Glomerular endothelial cell (primary cell): Measurements from ENCODE around the gene KRTAP5-1. TPM values are rescaled to one million over a fixed set of nuclear protein-coding genes. Genes with fewer than 3 reads are reported as not detected.

Experiments
- DNase-seq: peaks from one replicate; pipeline ENCODE4 v3.0.0-alpha.2; 2011; ENCODE audit warnings: low read depth, low spot score; ENCODE audit errors: extremely low read depth
- total RNA-seq: library from RNA; depleted of rRNA; stranded (reverse); fragments of >200 nt; gene quantifications from 2 replicates; pipeline ENCODE4 v1.2.3, GENCODE V29; 2015

The KRTAP5-1 gene
- total RNA-seq, 1 donor from 2014 or later = not detected

DNA sequence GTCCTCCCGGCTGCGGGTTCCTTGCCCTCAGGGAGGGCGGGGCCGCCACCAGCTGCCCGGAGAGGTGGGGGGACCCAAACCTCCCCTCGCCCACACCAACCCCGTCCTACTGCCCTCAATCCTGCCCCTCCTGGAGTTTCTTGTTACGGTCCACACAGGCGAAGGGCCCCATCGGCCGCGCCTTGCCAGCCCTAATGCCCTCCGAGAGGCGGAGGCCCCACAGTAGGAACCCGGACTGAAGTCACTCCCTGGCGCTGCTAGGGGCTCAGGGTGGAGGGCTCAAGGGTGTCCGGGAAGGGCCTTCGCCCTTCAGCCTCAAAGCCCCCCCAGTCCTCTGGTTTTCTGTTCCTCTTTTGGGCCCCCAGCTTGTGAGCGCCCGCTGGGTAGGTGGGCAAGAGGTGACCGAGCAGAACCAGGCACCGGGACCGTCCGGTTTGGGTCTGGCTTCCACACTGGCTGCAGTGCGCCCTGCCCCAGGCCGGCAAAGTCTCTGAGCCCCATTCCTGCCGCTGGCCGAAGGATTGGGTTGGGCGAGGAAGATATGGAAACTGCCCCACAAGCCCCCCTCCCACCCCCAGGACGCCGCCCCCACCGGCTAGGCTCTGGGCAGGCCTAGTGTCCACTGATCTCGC lies 37.5 kb downstream of the KRTAP5-1 start:
- DNase-seq = no peak

DNA sequence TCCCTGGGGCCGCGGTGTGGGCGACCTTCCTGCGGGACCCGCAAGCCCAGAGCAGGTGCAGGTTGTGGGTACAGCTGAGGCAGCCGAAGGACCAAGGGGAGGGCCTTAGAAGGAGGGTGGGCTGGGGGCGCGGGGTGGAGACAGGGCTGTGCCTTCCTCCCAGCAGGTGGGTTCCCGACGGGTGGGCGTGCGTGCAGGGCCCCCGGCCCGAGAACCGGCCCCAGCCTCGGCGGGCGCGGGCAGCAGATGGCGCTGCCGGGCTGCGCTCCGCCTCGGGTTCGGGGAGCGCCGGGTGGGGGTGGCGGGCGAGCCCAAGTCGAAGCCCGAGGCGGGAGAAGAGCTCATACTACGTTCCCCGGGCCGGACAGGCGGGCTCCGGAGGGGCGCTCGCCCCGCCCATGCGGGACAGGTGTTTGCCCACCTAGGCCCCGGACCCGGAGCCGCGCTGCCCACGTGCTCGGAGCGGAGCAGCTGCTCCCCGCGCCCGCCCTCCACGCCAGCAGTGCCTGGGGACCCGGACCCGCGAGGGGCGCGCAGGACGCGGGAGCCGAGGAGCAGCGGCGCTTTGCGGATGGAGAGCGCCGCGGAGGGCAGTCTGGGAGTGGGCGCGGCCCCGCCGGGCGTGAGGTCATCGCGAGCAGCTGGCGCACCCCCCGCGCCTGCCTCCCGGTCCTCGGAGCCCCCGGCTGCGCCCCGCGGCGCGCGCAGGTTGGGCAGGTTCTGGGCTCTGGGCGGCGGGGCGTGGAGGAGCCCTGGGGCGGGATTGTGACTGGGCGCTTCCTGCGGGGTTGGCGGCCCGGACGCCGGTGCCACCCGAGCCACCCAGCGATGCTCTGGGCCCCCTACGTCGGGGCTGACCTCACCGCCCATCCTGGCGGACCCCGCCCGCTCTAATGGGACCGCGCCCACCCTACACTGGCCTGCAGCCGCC lies 38.3 kb downstream of the KRTAP5-1 start:
- DNase-seq = no peak

DNA sequence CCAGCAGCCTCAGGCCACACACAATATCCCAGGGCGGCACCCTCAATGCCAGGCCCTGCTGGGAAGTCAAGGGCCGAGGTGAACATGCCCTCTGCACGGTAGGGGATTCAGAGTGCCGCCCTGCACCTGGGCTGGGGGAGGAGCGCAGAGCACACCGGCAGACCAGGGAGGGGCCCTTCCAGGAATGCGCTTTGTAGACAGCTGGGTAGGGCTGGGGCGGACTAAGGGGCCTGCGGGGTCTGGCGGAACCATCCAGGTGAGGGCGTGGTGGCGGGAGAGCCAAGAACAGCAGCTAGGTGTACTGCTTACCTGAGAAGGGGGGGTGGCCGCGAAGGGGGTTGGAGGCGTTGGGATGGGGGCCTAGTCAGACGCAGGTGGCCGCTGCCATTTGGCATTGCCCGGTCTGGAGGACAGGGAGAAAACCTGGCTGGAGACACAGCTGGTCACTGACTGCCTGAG lies 39.0 kb downstream of the KRTAP5-1 start:
- no peak for DNase-seq

DNA sequence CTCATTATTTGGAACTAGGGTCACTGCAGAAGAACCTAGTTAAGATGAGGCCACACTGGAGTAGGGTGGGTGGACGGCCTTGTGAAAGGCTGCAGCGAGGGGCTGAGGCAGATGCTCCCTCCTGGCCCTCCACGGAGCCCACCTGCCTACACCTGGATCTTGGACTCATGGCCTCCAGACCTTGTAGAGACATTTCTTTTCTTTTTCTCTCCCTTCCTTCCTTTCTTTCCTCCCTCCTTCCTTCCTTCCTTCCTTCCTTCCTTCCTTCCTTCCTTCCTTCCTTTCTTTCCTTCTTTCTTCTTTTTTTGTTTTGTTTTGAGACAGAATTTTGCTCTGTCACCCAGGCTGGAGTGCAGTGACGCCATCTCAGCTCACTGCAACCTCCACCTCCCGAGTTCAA lies 39.7 kb downstream of the KRTAP5-1 start:
- DNase-seq = no peak

DNA sequence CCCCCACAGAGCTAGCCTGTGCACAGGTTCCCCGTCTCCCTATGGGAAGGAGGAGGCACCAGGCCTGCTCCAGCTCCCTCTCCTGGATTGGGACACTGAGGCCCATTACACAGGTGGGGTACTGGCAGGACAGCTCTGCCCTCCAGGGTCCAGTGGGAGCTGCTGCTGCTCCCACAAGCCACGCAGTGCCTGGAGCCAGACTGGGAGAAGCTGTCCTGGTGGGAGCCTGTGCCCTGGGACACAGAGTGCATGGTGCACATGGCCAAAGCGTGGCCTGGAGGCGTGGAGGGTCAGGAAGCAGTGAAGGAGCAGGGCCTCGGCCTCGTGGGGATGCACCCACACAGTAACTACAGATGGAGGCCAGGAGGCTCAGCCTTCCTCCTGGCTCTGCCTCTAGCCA lies 40.5 kb downstream of the KRTAP5-1 start:
- no peak for DNase-seq

DNA sequence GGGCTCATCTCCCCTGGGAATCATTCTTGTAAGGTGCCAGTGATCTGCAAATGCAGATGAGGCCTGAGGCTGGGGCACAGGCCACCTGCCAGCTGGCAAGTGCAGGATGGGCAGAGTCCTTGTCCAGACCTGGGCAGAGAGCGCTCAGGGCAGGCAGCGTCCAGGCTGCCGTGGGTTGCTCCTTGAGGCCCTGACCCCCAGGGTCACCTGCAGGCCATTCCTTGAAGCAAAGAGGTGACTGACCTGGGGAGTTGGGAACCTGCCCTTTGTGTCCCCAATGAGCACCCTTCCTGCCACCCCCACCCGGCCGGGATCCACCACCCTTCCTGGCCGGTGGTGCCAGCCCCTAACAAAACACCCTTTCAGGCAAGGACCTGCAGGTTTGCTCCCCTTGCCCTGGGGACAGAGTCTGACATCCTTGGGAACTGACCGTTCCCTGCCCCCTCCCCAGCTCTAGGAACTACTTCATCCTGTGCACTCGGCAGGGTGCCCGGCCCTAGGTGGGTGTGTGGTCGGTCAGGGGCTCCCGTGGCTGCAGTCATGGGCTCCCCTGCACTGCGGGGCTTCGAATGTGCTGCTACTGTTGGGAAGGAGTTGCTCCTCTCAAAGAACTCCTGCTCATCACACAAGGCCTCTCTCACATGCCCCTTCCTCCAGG lies 41.3 kb downstream of the KRTAP5-1 start:
- DNase-seq = no peak

DNA sequence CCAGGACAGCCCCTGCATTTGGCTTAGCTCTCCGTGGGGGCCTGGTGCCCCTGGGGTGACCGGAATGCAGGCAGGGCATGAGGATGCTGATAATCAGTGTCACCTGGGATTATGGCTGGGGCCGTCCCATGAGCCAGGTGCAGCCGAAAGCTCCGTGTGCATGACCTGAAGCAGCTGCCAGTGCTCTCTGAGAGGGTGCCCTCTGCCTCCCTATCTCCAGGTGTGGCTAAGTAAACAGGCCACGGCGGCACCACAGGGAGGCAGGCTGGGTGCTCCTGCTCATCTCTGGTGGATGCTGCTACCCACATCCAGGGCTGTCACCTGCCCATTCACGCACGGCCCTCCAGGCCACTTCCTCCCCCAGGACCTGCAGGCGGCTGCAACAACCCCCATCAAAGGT lies 42.8 kb downstream of the KRTAP5-1 start:
- no peak for DNase-seq

DNA sequence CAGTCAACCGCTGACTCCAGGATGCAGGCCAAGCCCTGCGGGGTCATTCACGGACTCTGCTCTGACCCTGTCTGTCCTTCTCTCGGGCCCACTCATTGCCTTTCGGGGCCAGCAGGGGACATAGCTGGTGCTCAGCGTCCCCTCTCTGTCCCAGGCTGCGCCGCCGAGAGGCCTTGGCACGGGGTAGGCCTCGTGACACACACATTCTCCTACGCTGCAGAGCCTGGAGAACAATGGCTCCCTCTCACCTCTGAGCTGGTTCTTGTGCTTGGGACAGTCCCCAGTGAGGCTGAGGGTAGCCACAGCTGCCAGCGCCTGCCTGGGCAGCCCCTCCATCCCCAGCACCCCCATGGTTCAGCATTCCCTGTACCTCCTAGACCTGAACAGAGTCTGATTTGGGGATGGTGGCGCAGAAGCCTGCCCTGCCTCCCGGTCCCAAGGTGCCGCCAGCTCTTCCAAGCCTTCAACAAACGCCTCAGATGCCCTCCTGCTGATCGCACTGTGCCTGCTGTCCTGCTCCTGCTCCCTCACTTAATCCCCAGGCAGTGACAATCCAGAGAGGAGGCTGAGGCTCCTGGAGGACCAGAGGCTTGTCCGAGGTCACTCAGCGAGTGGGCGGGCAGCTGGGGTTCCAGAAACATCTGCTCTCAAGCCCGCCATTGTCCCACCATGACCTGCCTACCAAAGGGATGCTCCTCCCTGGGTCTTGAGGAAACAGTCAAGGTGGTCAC lies 43.4 kb downstream of the KRTAP5-1 start:
- no peak for DNase-seq

DNA sequence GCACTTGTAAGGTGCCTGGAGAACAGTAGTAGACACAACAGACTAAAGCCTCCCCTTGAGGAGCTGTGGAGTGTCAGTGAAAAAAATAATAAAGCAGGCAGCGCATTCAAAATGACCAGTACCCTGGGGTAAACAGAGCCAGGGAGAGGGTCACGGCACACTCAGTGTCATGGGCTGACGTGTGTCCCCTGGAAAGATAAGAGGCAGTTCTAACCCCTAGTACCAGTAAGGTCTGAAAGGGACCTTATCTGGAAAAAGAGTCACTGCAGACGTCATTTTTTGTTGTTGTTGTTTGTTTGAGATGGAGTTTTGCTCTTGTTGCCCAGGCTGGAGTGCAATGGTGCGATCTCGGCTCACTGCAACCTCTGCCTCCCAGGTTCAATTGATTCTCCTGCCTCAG lies 45.0 kb downstream of the KRTAP5-1 start:
- DNase-seq = no peak

DNA sequence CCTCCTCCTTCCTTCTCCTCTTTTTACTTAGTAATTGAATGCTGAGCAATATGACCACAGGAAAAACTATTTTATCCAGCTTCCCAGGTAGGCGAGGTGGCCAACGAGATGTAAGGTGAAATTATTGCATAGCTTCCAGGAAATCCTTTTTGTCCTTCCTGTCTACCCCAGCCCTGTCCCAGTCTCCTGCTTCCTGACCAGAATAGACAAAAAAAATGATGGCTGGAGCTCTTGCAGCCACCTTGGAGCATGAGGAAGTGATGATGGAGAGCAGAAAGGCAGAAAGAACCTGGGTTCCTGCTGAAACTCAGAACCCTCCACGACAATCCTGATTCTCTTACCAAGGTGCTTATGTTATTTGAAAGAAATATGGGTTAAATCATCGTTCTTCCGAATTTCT lies 46.9 kb downstream of the KRTAP5-1 start:
- no peak for DNase-seq

DNA sequence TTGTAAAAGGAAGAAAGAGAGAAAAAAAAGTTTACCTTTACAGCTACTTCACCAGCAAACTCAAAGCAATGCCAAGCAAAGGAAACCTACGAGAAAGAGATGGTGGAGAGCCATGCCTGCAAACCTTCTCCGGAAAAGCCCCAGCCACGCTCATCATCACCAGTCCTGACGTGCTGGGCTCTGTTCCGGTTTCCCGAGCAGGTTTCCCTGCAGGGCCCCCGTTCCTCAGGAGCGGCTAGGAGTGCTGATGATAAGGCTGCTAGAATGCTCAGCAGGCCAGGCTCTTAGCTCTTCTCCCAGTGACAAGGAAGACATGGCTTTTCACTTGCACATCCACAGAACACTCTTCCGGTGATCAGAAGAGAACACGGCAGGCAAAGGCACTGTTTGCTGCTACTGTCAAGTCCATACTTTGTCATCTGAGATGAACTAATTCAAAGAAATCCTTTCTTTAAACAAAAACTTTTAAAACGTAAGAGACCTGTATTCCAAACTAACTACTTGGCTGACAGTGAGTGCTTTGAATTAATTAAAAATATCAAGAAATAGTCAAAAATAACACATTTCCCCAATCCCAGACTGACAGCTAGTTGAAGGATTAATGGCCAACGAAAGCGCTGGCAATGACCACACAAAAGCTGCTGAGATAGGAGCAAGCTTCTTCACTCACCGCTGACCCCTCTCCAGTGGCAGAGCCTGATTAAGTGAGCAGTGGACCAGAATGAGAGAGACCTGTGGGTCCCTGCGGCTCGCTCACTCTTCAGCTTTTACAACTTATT lies 48.8 kb downstream of the KRTAP5-1 start:
- no peak for DNase-seq

DNA sequence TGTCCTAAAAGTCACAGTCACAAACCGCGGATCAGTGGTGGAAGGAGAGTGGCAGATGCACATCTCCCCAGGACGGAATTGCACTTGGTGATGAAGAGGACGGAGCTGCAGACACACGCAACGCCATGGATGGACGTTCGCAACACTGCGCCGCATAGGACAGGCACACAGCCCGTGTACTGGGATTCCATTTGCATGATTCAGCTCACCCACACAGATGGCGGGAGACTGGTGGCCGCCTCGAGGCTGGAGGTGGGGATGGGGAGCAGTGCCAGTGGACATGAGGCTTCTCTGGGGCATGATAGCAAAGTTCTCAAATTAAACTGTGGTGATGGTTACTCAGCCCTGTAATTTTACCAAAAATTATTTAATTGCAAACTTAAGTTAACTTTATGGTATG lies 50.4 kb downstream of the KRTAP5-1 start:
- DNase-seq = no peak

Other genes starting within 250 kb of the KRTAP5-1 start
- gene BRSK2, start 195.3 kb downstream of the KRTAP5-1 start, total RNA-seq = 0.15 and 0.93 TPM in 2 replicates
- 34.6 and 47.1 TPM in 2 replicates for gene MOB2, start 98.5 kb downstream of the KRTAP5-1 start, total RNA-seq
- gene DUSP8, start 13.0 kb downstream of the KRTAP5-1 start, total RNA-seq = 5.9 and 8.9 TPM in 2 replicates
- gene KRTAP5-2, start 13.0 kb upstream of the KRTAP5-1 start, total RNA-seq = not detected in 2 replicates
- not detected in 2 replicates for gene KRTAP5-3, start 23.2 kb upstream of the KRTAP5-1 start, total RNA-seq
- not detected in 2 replicates for gene KRTAP5-4, start 36.9 kb upstream of the KRTAP5-1 start, total RNA-seq
- gene KRTAP5-5, start 44.5 kb upstream of the KRTAP5-1 start, total RNA-seq = not detected in 2 replicates
- gene KRTAP5-6, start 111.9 kb upstream of the KRTAP5-1 start, total RNA-seq = not detected in 2 replicates
- 1.1 TPM in 1 of 2 replicates, not detected in the other for gene IFITM10, start 165.3 kb upstream of the KRTAP5-1 start, total RNA-seq
- 671 and 739 TPM in 2 replicates for gene CTSD, start 178.6 kb upstream of the KRTAP5-1 start, total RNA-seq
- not detected in 2 replicates for gene SYT8, start 249.7 kb upstream of the KRTAP5-1 start, total RNA-seq